Natural killer cell (primary cell): ENCODE results near the gene DUS2. TPM values are rescaled to one million over a fixed set of nuclear protein-coding genes. Genes with fewer than 3 reads are reported as not detected.
A peak's percentile ranks its signal among the peaks of the same experiment; 100 is the strongest.

Experiments
- ATAC-seq, 3 donors: fragments of 150-1000 bp in 2 of 3; fragments of 200-7000 bp in 1 of 3; cut with Tn5 transposase; 1 replicate in 1 of 3; 2 replicates in 2 of 3; pipeline ENCODE4 v1.10.0; 2021; ENCODE audit warnings: mild to moderate bottlenecking in 2 of 3, moderate library complexity in 2 of 3
- DNase-seq, 2 donors: peaks; one replicate each; pipeline versions ENCODE4 v3.0.0 to v3.0.0-alpha.2; 2013 to 2021; ENCODE audit warnings: mixed read lengths in 1 of 2
- H3K27ac ChIP-seq: one replicate; pipeline ENCODE4 v1.5.1; 2013; ENCODE audit warnings: mild to moderate bottlenecking, low read length
- H3K27me3 ChIP-seq: one replicate; pipeline ENCODE4 v1.6.1; 2013; ENCODE audit warnings: low read length; ENCODE audit not compliant: control insufficient read depth, insufficient read depth
- H3K36me3 ChIP-seq: one replicate; pipeline ENCODE4 v1.6.1; 2013; ENCODE audit warnings: low read length; ENCODE audit not compliant: control insufficient read depth, insufficient read depth
- H3K4me1 ChIP-seq: one replicate; pipeline ENCODE4 v1.6.1; 2013; ENCODE audit warnings: low read length; ENCODE audit not compliant: control insufficient read depth, insufficient read depth
- H3K4me3 ChIP-seq: one replicate; pipeline ENCODE4 v1.5.1; 2013; ENCODE audit warnings: low read length
- H3K9me3 ChIP-seq: one replicate; pipeline ENCODE4 v1.6.1; 2013; ENCODE audit warnings: low read length; ENCODE audit not compliant: control insufficient read depth, insufficient read depth
- H3K27ac Mint-ChIP-seq, 2 donors: one replicate each; pipeline ENCODE4 v1.8.0; 2022; ENCODE audit warnings: mild to moderate bottlenecking in 2 of 2, mixed read lengths in 2 of 2, moderate library complexity in 1 of 2
- H3K27me3 Mint-ChIP-seq, 2 donors: one replicate each; pipeline ENCODE4 v1.8.0; 2022; ENCODE audit warnings: low read depth in 2 of 2, mixed read lengths in 2 of 2
- H3K36me3 Mint-ChIP-seq: one replicate; pipeline ENCODE4 v1.8.0; 2022; ENCODE audit warnings: mixed read lengths
- H3K4me1 Mint-ChIP-seq, 2 donors: one replicate each; pipeline ENCODE4 v1.8.0; 2022; ENCODE audit warnings: mixed read lengths in 2 of 2
- H3K4me3 Mint-ChIP-seq: one replicate; pipeline ENCODE4 v1.8.0; 2022; ENCODE audit warnings: mild to moderate bottlenecking, moderate library complexity, mixed read lengths
- H3K9me3 Mint-ChIP-seq, 2 donors: one replicate each; pipeline ENCODE4 v1.8.0; 2022; ENCODE audit warnings: mixed read lengths in 2 of 2
- CTCF ChIP-seq: fragments of 200-600 bp; IDR thresholded peaks from one replicate; pipeline ENCODE4 v1.8.0; 2022; ENCODE audit warnings: antibody characterized with exemption
- WGBS: methylation state at CpG from one replicate; pipeline ENCODE4 v1.1.7; 2013; ENCODE audit warnings: missing lambda C conversion rate; ENCODE audit not compliant: insufficient coverage; 5-methylcytosine and 5-hydroxymethylcytosine counted together
- intact Hi-C: fragments of 100-400 bp; cut with micrococcal nuclease; formaldehyde crosslinking; loops from one replicate; pipeline ENCODE4 v1.14.2; 2022
- total RNA-seq, 4 donors: library from RNA; stranded (reverse); fragments of 120-200 nt in 1 of 4; gene quantifications; one replicate each; pipeline versions ENCODE4 v1.2.3 to v1.2.4, GENCODE V29; 2013 to 2022

DUS2 gene
- total RNA-seq, 3 donors from 2014 or later (not counting 1 experiment from before 2014, with no cell fraction given) = 21.6 to 24.2 (median 22.7) TPM

- Mint-ChIP-seq H3K27me3 (no peaks in the 10 kb centered on the region), H3K36me3 (no peaks in the 10 kb centered on the region), H3K4me1 (peaks cover 76 to 87% of the 10 kb centered on the region in 2 donors), H3K4me3 (peak overlapping the region; percentile 13), H3K27ac (peak overlapping the region in 1 of 2 donors; percentile 94), H3K9me3 (no peaks in the 10 kb centered on the region)
- Histone ChIP-seq H3K27me3 (no peaks in the 10 kb centered on the region), H3K4me1 (peaks cover 86% of the 10 kb centered on the region), H3K4me3 (no peak overlapping the region), H3K36me3 (peaks cover 19% of the 10 kb centered on the region), H3K9me3 (no peaks in the 10 kb centered on the region), H3K27ac (no peak overlapping the region)
- no peak for TF ChIP-seq CTCF
- 98% methylated on average over 9 of the region's 9 CpGs for WGBS
- DNase-seq (no peak), ATAC-seq (no peak)
- intact Hi-C loops = loop anchor here (10.0 kb wide), 1 partner anchor 264 kb away; the partner anchor contains the start of genes RANBP10 and TSNAXIP1
These were observed 45.8 kb downstream of the DUS2 start for GRCh38 chr16:68068926-68069325.

- H3K27ac Mint-ChIP-seq = peak overlapping the region; percentile 94 to 96
These were observed 46.6 kb downstream of the DUS2 start for GRCh38 chr16:68069511-68070248.

GRCh38 chr16:68070249-68070730, 47.2 kb downstream of the DUS2 start:
- Histone ChIP-seq H3K9me3 (no peaks in the 10 kb centered on the region), H3K27ac (peak overlapping the region; percentile 63), H3K4me3 (no peak overlapping the region), H3K27me3 (no peaks in the 10 kb centered on the region), H3K36me3 (peaks cover 17% of the 10 kb centered on the region), H3K4me1 (peaks cover 86% of the 10 kb centered on the region)
- intact Hi-C loops = loop anchor here (5.0 kb wide), 1 partner anchor 47 kb away; no protein-coding TSS in a partner anchor
- H3K9me3 Mint-ChIP-seq = no peaks in the 10 kb centered on the region
- DNase-seq (peak in 1 of 2 donors; percentile 51), ATAC-seq (peak in 2 of 3 donors; percentile 33 to 39)
- peaks cover 76 to 87% of the 10 kb centered on the region in 2 donors for H3K4me1 Mint-ChIP-seq
- WGBS = 25% methylated on average over 2 of the region's 2 CpGs
- peaks cover 7% of the 10 kb centered on the region for H3K36me3 Mint-ChIP-seq
- no peak for TF ChIP-seq CTCF
- peak overlapping the region; percentile 94 to 96 for H3K27ac Mint-ChIP-seq
- no peaks in the 10 kb centered on the region for H3K27me3 Mint-ChIP-seq
- H3K4me3 Mint-ChIP-seq = peak overlapping the region; percentile 75

More at GRCh38 chr16:68069511-68070248, 46.6 kb downstream of the DUS2 start:
- H3K4me1 Mint-ChIP-seq = peaks cover 76 to 87% of the 10 kb centered on the region in 2 donors
- Histone ChIP-seq H3K27me3 (no peaks in the 10 kb centered on the region), H3K9me3 (no peaks in the 10 kb centered on the region), H3K4me1 (peaks cover 86% of the 10 kb centered on the region), H3K4me3 (no peak overlapping the region), H3K27ac (peak overlapping the region; percentile 63), H3K36me3 (peaks cover 17% of the 10 kb centered on the region)
- H3K9me3 Mint-ChIP-seq = no peaks in the 10 kb centered on the region
- DNase-seq (peak in 1 of 2 donors; percentile 68), ATAC-seq (peak; percentile 20 to 64 (median 24))
- 51% methylated on average over 7 of the region's 7 CpGs for WGBS
- intact Hi-C loops = loop anchor here (5.0 to 10.0 kb wide), 2 partner anchors 48 to 265 kb away; partner anchors contain the start of genes RANBP10 and TSNAXIP1
- peak overlapping the region; percentile 75 for H3K4me3 Mint-ChIP-seq
- no peaks in the 10 kb centered on the region for H3K27me3 Mint-ChIP-seq
- no peak for TF ChIP-seq CTCF
- peaks cover 4% of the 10 kb centered on the region for H3K36me3 Mint-ChIP-seq
